Superior temporal gyrus (tissue), 1 donor: ENCODE data around the gene HS6ST2.

Experiments
- DNase-seq: peaks from one replicate; pipeline ENCODE4 v3.0.0-alpha.2; 2016; ENCODE audit errors: extremely low spot score

HS6ST2 gene

GRCh38 chrX:132676561-132677186 lies 281.8 kb downstream of the HS6ST2 start:
- DNase-seq: peak; percentile 10

- no peak for DNase-seq
Measured at GRCh38 chrX:132676102-132676501, 282.3 kb downstream of the HS6ST2 start.

- no peak for DNase-seq
Measured at GRCh38 chrX:132673331-132673730, 285.1 kb downstream of the HS6ST2 start.

GRCh38 chrX:132671229-132671641 lies 287.2 kb downstream of the HS6ST2 start:
- DNase-seq: no peak

- DNase-seq: no peak
Measured at GRCh38 chrX:132669142-132669541, 289.3 kb downstream of the HS6ST2 start.

GRCh38 chrX:132668178-132668577 lies 290.3 kb downstream of the HS6ST2 start:
- no peak for DNase-seq

GRCh38 chrX:132665676-132666075 lies 292.8 kb downstream of the HS6ST2 start:
- no peak for DNase-seq

- DNase-seq: no peak
Measured at GRCh38 chrX:132664273-132664672, 294.2 kb downstream of the HS6ST2 start.

GRCh38 chrX:132662844-132663243 lies 295.6 kb downstream of the HS6ST2 start:
- DNase-seq: no peak

- no peak for DNase-seq
Measured at GRCh38 chrX:132657876-132658275, 300.6 kb downstream of the HS6ST2 start.

GRCh38 chrX:132652871-132653270 lies 305.6 kb downstream of the HS6ST2 start:
- no peak for DNase-seq

GRCh38 chrX:132651421-132652086 lies 306.9 kb downstream of the HS6ST2 start:
- no peak for DNase-seq

- DNase-seq: no peak
Measured at GRCh38 chrX:132648895-132649294, 309.5 kb downstream of the HS6ST2 start.

GRCh38 chrX:132639446-132639845 lies 319.0 kb downstream of the HS6ST2 start:
- no peak for DNase-seq

- no peak for DNase-seq
Measured at GRCh38 chrX:132638313-132638712, 320.1 kb downstream of the HS6ST2 start.

GRCh38 chrX:132636080-132636479 lies 322.3 kb downstream of the HS6ST2 start:
- peak; percentile 18 for DNase-seq

GRCh38 chrX:132634521-132634920 lies 323.9 kb downstream of the HS6ST2 start:
- DNase-seq: no peak

GRCh38 chrX:132631579-132632232 lies 326.7 kb downstream of the HS6ST2 start:
- peak; percentile 35 for DNase-seq

- no peak for DNase-seq
Measured at GRCh38 chrX:132624466-132624865, 334.0 kb downstream of the HS6ST2 start.

GRCh38 chrX:132623942-132624341 lies 334.5 kb downstream of the HS6ST2 start:
- DNase-seq: no peak

- DNase-seq: no peak
Measured at GRCh38 chrX:132623300-132623699, 335.1 kb downstream of the HS6ST2 start.

GRCh38 chrX:132622130-132622529 lies 336.3 kb downstream of the HS6ST2 start:
- no peak for DNase-seq

GRCh38 chrX:132618810-132619209 lies 339.6 kb downstream of the HS6ST2 start:
- DNase-seq: no peak
